Liver (tissue), 9 donors: Measurements from ENCODE around the gene DNAJA3. TPM values are rescaled to one million over a fixed set of nuclear protein-coding genes. Genes with fewer than 3 reads are reported as not detected.
"Not testable (repeated sequence)": the region's sequence is repeated elsewhere in the genome, so short reads cannot be mapped to it uniquely, and the experiment has no call there.

Experiments
- DNase-seq: peaks from one replicate; pipeline ENCODE4 v3.0.0-alpha.2; 2017; ENCODE audit warnings: low spot score
- H3K27ac ChIP-seq, 2 donors: one replicate each; pipeline ENCODE4 v1.7.0; 2013; ENCODE audit warnings: inconsistent platforms in 2 of 2, low read length in 2 of 2, control low read depth in 1 of 2, low read depth in 1 of 2, mild to moderate bottlenecking in 1 of 2
- H3K27me3 ChIP-seq, 4 donors: one replicate each; pipeline versions ENCODE4 v1.6.1 to v1.7.0; 2013; ENCODE audit warnings: low read length in 3 of 4, inconsistent platforms in 1 of 4, mild to moderate bottlenecking in 1 of 4, moderate library complexity in 1 of 4; ENCODE audit not compliant: control insufficient read depth in 4 of 4, insufficient read depth in 4 of 4
- H3K36me3 ChIP-seq, 4 donors: one replicate each; pipeline versions ENCODE4 v1.6.1 to v1.7.0; 2013; ENCODE audit warnings: low read length in 3 of 4, mild to moderate bottlenecking in 3 of 4, low read depth in 1 of 4, moderate library complexity in 1 of 4; ENCODE audit not compliant: control insufficient read depth in 4 of 4, insufficient read depth in 3 of 4
- H3K4me1 ChIP-seq, 4 donors: one replicate each; pipeline versions ENCODE4 v1.6.1 to v1.7.0; 2013; ENCODE audit warnings: low read length in 3 of 4, mild to moderate bottlenecking in 3 of 4, moderate library complexity in 1 of 4; ENCODE audit not compliant: control insufficient read depth in 4 of 4, insufficient read depth in 4 of 4
- H3K4me3 ChIP-seq, 3 donors: one replicate each; pipeline versions ENCODE4 v1.6.1 to v1.7.0; 2013; ENCODE audit warnings: low read length in 3 of 3, control low read depth in 1 of 3, low read depth in 1 of 3, mild to moderate bottlenecking in 1 of 3
- H3K9ac ChIP-seq, 2 donors: one replicate each; pipeline ENCODE4 v1.7.0; 2013; ENCODE audit warnings: low read length in 2 of 2, mild to moderate bottlenecking in 2 of 2, moderate library complexity in 2 of 2, control low read depth in 1 of 2, low read depth in 1 of 2
- H3K9me3 ChIP-seq, 4 donors: one replicate each; pipeline versions ENCODE4 v1.6.1 to v1.7.0; 2013; ENCODE audit warnings: low read length in 3 of 4; ENCODE audit not compliant: control insufficient read depth in 4 of 4
- EGR1 ChIP-seq, 2 donors: IDR thresholded peaks; 2 replicates each; pipeline ENCODE4 v1.6.1; 2016 to 2018; ENCODE audit warnings: antibody characterized with exemption in 2 of 2, low read depth in 2 of 2
- FOXA1 ChIP-seq: IDR thresholded peaks from 2 replicates; pipeline ENCODE4 v1.6.1; 2016; ENCODE audit warnings: antibody characterized with exemption
- FOXA2 ChIP-seq: IDR thresholded peaks from 2 replicates; pipeline ENCODE4 v1.6.1; 2016; ENCODE audit warnings: antibody characterized with exemption
- GABPA ChIP-seq, 2 donors: IDR thresholded peaks in 1 of 2; conservative IDR thresholded peaks in 1 of 2; 2 replicates each; pipeline ENCODE4 v1.6.1; 2016; ENCODE audit warnings: antibody characterized with exemption in 2 of 2, mild to moderate bottlenecking in 1 of 2, moderate library complexity in 1 of 2
- HNF4A ChIP-seq, 2 donors: conservative IDR thresholded peaks; 2 replicates each; pipeline ENCODE4 v1.6.1; 2016; ENCODE audit warnings: antibody characterized with exemption in 2 of 2, mild to moderate bottlenecking in 2 of 2
- JUND ChIP-seq, 2 donors: IDR thresholded peaks; 2 replicates each; pipeline ENCODE4 v1.6.1; 2016; ENCODE audit warnings: antibody characterized with exemption in 2 of 2
- MAX ChIP-seq: IDR thresholded peaks from 2 replicates; pipeline ENCODE4 v1.6.1; 2016; ENCODE audit warnings: antibody characterized with exemption
- NR2F2 ChIP-seq: IDR thresholded peaks from 2 replicates; pipeline ENCODE4 v1.6.1; 2016; ENCODE audit warnings: antibody characterized with exemption
- RAD21 ChIP-seq, 2 donors: IDR thresholded peaks; 2 replicates each; pipeline ENCODE4 v1.6.1; 2016; ENCODE audit warnings: antibody characterized with exemption in 2 of 2, mild to moderate bottlenecking in 2 of 2
- RXRA ChIP-seq, 2 donors: IDR thresholded peaks; 2 replicates each; pipeline ENCODE4 v1.6.1; 2017 to 2018; ENCODE audit warnings: antibody characterized with exemption in 2 of 2, mild to moderate bottlenecking in 1 of 2
- SP1 ChIP-seq: IDR thresholded peaks from 2 replicates; pipeline ENCODE4 v1.6.1; 2018; ENCODE audit warnings: antibody characterized with exemption, mild to moderate bottlenecking
- YY1 ChIP-seq: IDR thresholded peaks from 2 replicates; pipeline ENCODE4 v1.6.1; 2016; ENCODE audit warnings: antibody characterized with exemption, mild to moderate bottlenecking
- ZBTB33 ChIP-seq: IDR thresholded peaks from 2 replicates; pipeline ENCODE4 v1.6.1; 2016; ENCODE audit warnings: antibody characterized with exemption
- WGBS: extraction: QIAGEN DNeasy Blood & Tissue Kit; methylation state at CpG from one replicate; pipeline ENCODE4 v1.1.7; 2013; 5-methylcytosine and 5-hydroxymethylcytosine counted together
- polyA plus RNA-seq, 2 donors: library from polyadenylated mRNA; stranded (reverse) in 1 of 2; unstranded in 1 of 2; fragments of 200-250 nt in 1 of 2; fragments of >200 nt in 1 of 2; fragmentation: Nextera tagmentation in 1 of 2; extraction: Ambion mirVana in 1 of 2; gene quantifications; one replicate each; pipeline versions ENCODE4 v1.2.1 to v1.2.3, GENCODE V29; 2013 to 2015
- total RNA-seq, 2 donors: library from RNA; depleted of rRNA; stranded (reverse); fragments of >200 nt; gene quantifications; one replicate each; pipeline ENCODE4 v1.2.3, GENCODE V29; 2014
- TF ChIP-seq, protein P1 (sequence below): IDR thresholded peaks from 2 replicates; pipeline ENCODE4 v1.6.1; 2016; ENCODE audit warnings: antibody characterized with exemption
- TF ChIP-seq, protein P2 (sequence below): fragments of 150-350 bp; IDR thresholded peaks from 2 replicates; pipeline ENCODE4 v1.5.1; 2017; ENCODE audit warnings: improper control_type of control experiment, low read depth, low read length; ENCODE audit not compliant: missing input control
- donor health status: healthy.
- donor health status: healthy.
- donor health status: healthy.
- donor health status: healthy.
- donor health status: healthy.

DNAJA3 gene
- total and polyA plus RNA-seq, 4 donors, result 39.6 to 86.3 (median 65.6) TPM

DNA sequence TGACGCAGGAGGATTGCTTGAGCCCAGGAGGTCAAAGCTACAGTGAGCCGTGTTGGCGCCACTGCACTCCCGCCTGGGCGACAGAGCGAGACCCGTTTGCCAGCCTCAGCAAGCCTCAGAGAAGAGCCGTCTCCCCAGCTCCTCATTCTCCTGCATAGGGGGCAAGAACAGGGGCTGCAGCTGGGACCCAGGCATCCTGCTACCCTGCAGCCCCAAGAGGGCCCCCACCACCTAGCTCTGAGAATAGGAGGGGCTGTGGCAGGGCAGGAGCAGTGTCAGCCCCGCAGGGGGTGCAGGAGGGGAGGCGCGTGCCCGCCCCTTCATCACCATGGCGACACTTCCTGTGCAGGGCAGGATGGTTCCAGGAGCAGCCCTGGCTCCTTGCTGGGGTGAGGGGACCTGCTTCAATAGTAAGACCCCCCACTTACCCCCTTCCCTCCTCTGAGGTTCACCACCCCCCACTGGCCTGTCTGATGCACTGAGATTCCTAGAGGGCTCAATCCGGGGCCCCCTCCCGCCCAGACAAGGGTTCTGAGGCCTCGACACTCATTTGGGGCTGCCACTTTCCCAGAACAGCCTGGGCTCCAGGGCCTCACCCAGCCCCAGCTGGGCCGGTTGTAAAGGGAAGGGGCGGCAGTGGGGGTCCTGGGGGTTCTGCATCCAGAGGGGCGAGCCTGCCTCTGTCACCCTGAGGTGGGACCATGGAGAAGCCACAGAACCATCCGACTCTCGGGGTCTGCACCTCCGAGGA lies 33.9 kb upstream of the DNAJA3 start (continued):
- TF ChIP-seq YY1, result no peak
- no peak for TF ChIP-seq EGR1 (IDR thresholded peaks at IDR 0.05; ENCODE audit: low read depth in 2 of 2)

DNA sequence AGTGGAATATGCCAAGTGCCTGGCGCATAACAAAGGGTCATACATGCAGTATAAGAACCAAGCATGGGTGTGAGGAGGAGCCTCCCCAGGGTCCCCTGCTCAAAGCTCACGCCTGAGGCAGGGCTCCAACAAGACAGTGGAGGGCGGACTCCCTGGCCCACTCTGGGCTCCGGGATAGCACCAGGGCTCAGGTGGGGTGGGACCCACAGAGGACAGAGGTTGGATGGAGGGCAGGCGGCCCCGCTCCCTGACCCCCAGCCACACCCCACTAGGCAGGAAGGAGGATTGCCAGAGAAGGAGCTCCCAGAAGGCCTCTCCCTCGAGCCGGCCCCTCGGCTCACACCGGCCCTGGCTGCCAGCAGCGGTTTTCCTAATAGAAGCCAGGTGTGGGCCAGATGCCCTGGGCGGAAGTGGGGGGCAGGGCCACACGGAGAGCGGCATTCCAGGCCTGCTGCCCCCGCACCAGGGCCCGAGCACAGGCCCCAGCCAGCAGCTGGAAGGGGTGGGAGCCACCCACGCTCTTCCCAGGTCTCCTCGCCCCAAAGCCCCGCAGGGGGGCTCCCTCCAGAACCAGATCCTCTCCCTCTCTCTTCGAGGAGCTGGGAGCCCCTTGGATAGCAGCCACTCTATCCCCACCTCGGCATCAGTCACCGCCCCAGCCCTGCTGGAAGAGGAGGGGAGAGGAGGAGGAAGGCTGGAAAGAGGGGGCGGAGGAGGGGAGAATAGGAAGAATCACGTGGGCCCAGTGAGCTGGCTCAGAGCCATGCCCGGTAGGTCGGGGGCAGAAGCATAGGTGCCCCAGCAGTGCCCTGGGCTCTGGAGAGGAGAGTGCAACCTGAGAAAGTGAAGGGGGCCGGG lies 33.1 kb upstream of the DNAJA3 start:
- Histone ChIP-seq H3K4me3 (no peak overlapping the region), H3K4me1 (peaks cover 0 to 11% (median 0%) of the 10 kb centered on the region in 4 donors), H3K9ac (no peak overlapping the region), H3K36me3 (peaks cover 0 to 8% (median 2%) of the 10 kb centered on the region in 4 donors), H3K27ac (no peak overlapping the region), H3K9me3 (no peaks in the 10 kb centered on the region), H3K27me3 (no peaks in the 10 kb centered on the region)
- WGBS, result 80% methylated on average over 27 of the region's 27 CpGs
- no peak for TF ChIP-seq RAD21 (IDR thresholded peaks at IDR 0.05)
- no peak for TF ChIP-seq MAX
- no peak for DNase-seq

- DNase-seq, result no peak
- Histone ChIP-seq H3K27me3 (no peaks in the 10 kb centered on the region), H3K9me3 (no peaks in the 10 kb centered on the region), H3K36me3 (peaks cover 0 to 8% (median 2%) of the 10 kb centered on the region in 4 donors), H3K4me3 (no peak overlapping the region), H3K27ac (no peak overlapping the region), H3K9ac (no peak overlapping the region), H3K4me1 (peaks cover 0 to 11% (median 0%) of the 10 kb centered on the region in 4 donors)
- WGBS, result 91% methylated on average over 6 of the region's 6 CpGs
- no peak for TF ChIP-seq ZBTB33
- TF ChIP-seq HNF4A (conservative IDR thresholded peaks at IDR 0.05), result no peak
- TF ChIP-seq NR2F2, result no peak
- TF ChIP-seq GABPA (IDR thresholded peaks at IDR 0.05 in 1 of 2, conservative IDR thresholded peaks at IDR 0.05 in 1 of 2), result no peak
- no peak for TF ChIP-seq RXRA (IDR thresholded peaks at IDR 0.05)
- no peak for TF ChIP-seq SP1
- TF ChIP-seq, protein P1, sequence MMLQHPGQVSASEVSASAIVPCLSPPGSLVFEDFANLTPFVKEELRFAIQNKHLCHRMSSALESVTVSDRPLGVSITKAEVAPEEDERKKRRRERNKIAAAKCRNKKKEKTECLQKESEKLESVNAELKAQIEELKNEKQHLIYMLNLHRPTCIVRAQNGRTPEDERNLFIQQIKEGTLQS, result no peak
- no peak for TF ChIP-seq FOXA2
- no peak for TF ChIP-seq EGR1 (IDR thresholded peaks at IDR 0.05; ENCODE audit: low read depth in 2 of 2)
- no peak for TF ChIP-seq JUND (IDR thresholded peaks at IDR 0.05)
- TF ChIP-seq, protein P2, sequence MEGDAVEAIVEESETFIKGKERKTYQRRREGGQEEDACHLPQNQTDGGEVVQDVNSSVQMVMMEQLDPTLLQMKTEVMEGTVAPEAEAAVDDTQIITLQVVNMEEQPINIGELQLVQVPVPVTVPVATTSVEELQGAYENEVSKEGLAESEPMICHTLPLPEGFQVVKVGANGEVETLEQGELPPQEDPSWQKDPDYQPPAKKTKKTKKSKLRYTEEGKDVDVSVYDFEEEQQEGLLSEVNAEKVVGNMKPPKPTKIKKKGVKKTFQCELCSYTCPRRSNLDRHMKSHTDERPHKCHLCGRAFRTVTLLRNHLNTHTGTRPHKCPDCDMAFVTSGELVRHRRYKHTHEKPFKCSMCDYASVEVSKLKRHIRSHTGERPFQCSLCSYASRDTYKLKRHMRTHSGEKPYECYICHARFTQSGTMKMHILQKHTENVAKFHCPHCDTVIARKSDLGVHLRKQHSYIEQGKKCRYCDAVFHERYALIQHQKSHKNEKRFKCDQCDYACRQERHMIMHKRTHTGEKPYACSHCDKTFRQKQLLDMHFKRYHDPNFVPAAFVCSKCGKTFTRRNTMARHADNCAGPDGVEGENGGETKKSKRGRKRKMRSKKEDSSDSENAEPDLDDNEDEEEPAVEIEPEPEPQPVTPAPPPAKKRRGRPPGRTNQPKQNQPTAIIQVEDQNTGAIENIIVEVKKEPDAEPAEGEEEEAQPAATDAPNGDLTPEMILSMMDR, result no peak
- TF ChIP-seq MAX, result no peak
- no peak for TF ChIP-seq FOXA1
Observed at GRCh38 chr16:4393240-4393600, 32.4 kb upstream of the DNAJA3 start.

- not testable (repeated sequence) for H3K9ac ChIP-seq, H3K36me3 ChIP-seq, H3K9me3 ChIP-seq, H3K27ac ChIP-seq, H3K4me3 ChIP-seq, H3K27me3 ChIP-seq, DNase-seq
- WGBS, result 96% methylated on average over 15 of the region's 15 CpGs
- H3K4me1 ChIP-seq, result peaks cover 0 to 11% (median 0%) of the 10 kb centered on the region in 4 donors
Observed at GRCh38 chr16:4393850-4394249, 31.8 kb upstream of the DNAJA3 start.
